Measurements from ENCODE around the gene PI4KA. TPM values are rescaled to one million over a fixed set of nuclear protein-coding genes. Genes with fewer than 3 reads are reported as not detected.

The PI4KA gene
- total RNA-seq, 2 experiments from 2014 or later = 46.9 to 95.7 TPM

GRCh38 chr22:20727118-20728015 is 131.2 kb downstream of the PI4KA start:
- intact Hi-C loops (cut with micrococcal nuclease; ENCODE audit: unreplicated experiment) = no loop called here
- Histone ChIP-seq H2AFZ (ENCODE audit: low read length) (no peak overlapping the region), H3K9me3 (ENCODE audit: low read length) (no peaks in the 10 kb centered on the region), H3K27ac (ENCODE audit: low read depth, low read length, poor library complexity, severe bottlenecking) (no peak overlapping the region), H3K4me1 (ENCODE audit: insufficient read depth, low read length, poor library complexity, severe bottlenecking) (no peaks in the 10 kb centered on the region), H3K4me2 (ENCODE audit: low read length) (no peak overlapping the region), H4K20me1 (ENCODE audit: insufficient read depth, low read length) (no peaks in the 10 kb centered on the region), H3K9me2 (ENCODE audit: insufficient read depth, low read length) (no peaks in the 10 kb centered on the region), H3K79me2 (ENCODE audit: insufficient read depth, low read depth, low read length) (no peaks in the 10 kb centered on the region), H3K36me3 (ENCODE audit: insufficient read depth, low read length) (peaks cover 26% of the 10 kb centered on the region; the same call in 1 of the 2 replicates), H3K4me3 (ENCODE audit: low read depth, low read length, poor library complexity, severe bottlenecking) (no peak overlapping the region)
- no TSS peak for BruUV-seq (replicated peaks)
- POLR2A ChIA-PET = no interaction called here
- TF ChIP-seq EZH2phosphoT487 (IDR thresholded peaks at IDR 0.05; ENCODE audit: borderline replicate concordance, low read depth, low read length) (no peak), CTCF (conservative IDR thresholded peaks at IDR 0.05; ENCODE audit: low read length) (no peak)
- DNase-seq (ENCODE audit: low spot score) = no peak
- CTCF ChIA-PET (ENCODE audit: unreplicated experiment) = no interaction called here

GRCh38 chr22:20725987-20726558 is 132.5 kb downstream of the PI4KA start:
- H3K79me2 ChIP-seq (ENCODE audit: insufficient read depth, low read depth, low read length) = no peaks in the 10 kb centered on the region
- H4K20me1 ChIP-seq (ENCODE audit: insufficient read depth, low read length) = no peaks in the 10 kb centered on the region
- no peaks in the 10 kb centered on the region for H3K9me2 ChIP-seq (ENCODE audit: insufficient read depth, low read length)
- POLR2A ChIA-PET = no interaction called here
- no peak overlapping the region for H2AFZ ChIP-seq (ENCODE audit: low read length)
- no peaks in the 10 kb centered on the region for H3K4me1 ChIP-seq (ENCODE audit: insufficient read depth, low read length, poor library complexity, severe bottlenecking)
- TF ChIP-seq CTCF (conservative IDR thresholded peaks at IDR 0.05; ENCODE audit: low read length) = no peak
- no peak for TF ChIP-seq EZH2phosphoT487 (IDR thresholded peaks at IDR 0.05; ENCODE audit: borderline replicate concordance, low read depth, low read length)
- CTCF ChIA-PET (ENCODE audit: unreplicated experiment) = no interaction called here
- H3K4me2 ChIP-seq (ENCODE audit: low read length) = no peak overlapping the region
- H3K36me3 ChIP-seq (ENCODE audit: insufficient read depth, low read length) = peaks cover 26% of the 10 kb centered on the region; the same call in 1 of the 2 replicates
- H3K4me3 ChIP-seq (ENCODE audit: low read depth, low read length, poor library complexity, severe bottlenecking) = no peak overlapping the region
- no peaks in the 10 kb centered on the region for H3K9me3 ChIP-seq (ENCODE audit: low read length)
- DNase-seq (ENCODE audit: low spot score) = no peak
- no peak overlapping the region for H3K27ac ChIP-seq (ENCODE audit: low read depth, low read length, poor library complexity, severe bottlenecking)
- BruUV-seq (replicated peaks) = no TSS peak
- intact Hi-C loops (cut with micrococcal nuclease; ENCODE audit: unreplicated experiment) = no loop called here

Measured in OCI-LY7 (cell line).